Endothelial cell (in vitro differentiated cells): ENCODE results near the gene PLXNB1. TPM values are rescaled to one million over a fixed set of nuclear protein-coding genes. Genes with fewer than 3 reads are reported as not detected.
A peak's percentile ranks its signal among the peaks of the same experiment; 100 is the strongest.

Experiments used
- DNase-seq: peaks from one replicate; pipeline ENCODE4 v3.0.0; 2021; ENCODE audit warnings: low spot score
- H3K27ac Mint-ChIP-seq: one replicate; pipeline ENCODE4 v1.8.0; 2021; ENCODE audit warnings: mixed read lengths, inconsistent platforms; ENCODE audit not compliant: unreplicated experiment
- H3K27me3 Mint-ChIP-seq: one replicate; pipeline ENCODE4 v1.8.0; 2021; ENCODE audit warnings: mild to moderate bottlenecking, moderate library complexity, mixed read lengths, inconsistent platforms; ENCODE audit not compliant: unreplicated experiment
- H3K36me3 Mint-ChIP-seq: one replicate; pipeline ENCODE4 v1.8.0; 2021; ENCODE audit warnings: mild to moderate bottlenecking, low read depth, mixed read lengths, inconsistent platforms; ENCODE audit not compliant: unreplicated experiment
- H3K4me1 Mint-ChIP-seq: one replicate; pipeline ENCODE4 v1.8.0; 2021; ENCODE audit warnings: mild to moderate bottlenecking, mixed read lengths, inconsistent platforms; ENCODE audit not compliant: unreplicated experiment
- H3K4me3 Mint-ChIP-seq: one replicate; pipeline ENCODE4 v1.8.0; 2021; ENCODE audit warnings: mild to moderate bottlenecking, mixed read lengths, inconsistent platforms; ENCODE audit not compliant: unreplicated experiment
- H3K9me3 Mint-ChIP-seq: one replicate; pipeline ENCODE4 v1.8.0; 2021; ENCODE audit warnings: mixed read lengths, inconsistent platforms; ENCODE audit not compliant: unreplicated experiment
- total RNA-seq: library from RNA; stranded (reverse); fragmentation: NEBNext Ultra II Directional; extraction: Animal tissue kit (Norgen Biotek cat#: 25700); gene quantifications from one replicate; pipeline ENCODE4 v1.2.1, GENCODE V29; 2021; ENCODE audit not compliant: unreplicated experiment
- TF ChIP-seq, protein P1 (sequence below): fragments of 200-600 bp; sonication (generic); IDR thresholded peaks from one replicate; pipeline ENCODE4 v1.5.0; 2021; ENCODE audit warnings: antibody characterized with exemption; ENCODE audit not compliant: unreplicated experiment

PLXNB1 gene
- total RNA-seq, 1 donor from 2014 or later = 68.7 TPM

DNA sequence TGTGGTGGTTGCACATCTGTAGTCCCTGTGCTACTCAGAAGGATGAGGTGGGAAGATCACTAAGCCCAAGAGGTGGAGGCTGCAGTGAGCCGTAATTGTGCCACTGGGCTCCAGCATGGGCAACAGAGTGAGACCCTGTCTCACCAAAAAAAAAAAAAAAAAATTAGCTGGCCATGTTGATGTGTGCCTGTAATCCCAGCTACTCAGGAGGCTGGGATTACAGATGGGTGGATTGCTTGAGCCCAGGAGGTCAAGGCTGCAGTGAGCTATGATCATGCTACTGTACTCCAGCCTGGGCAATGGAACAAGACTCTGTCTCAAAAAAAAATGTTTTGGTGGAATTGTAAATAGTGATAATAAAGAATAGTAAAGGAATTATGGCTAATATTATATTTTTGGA lies 26.6 kb upstream of the PLXNB1 start:
- no peak overlapping the region for H3K4me3 Mint-ChIP-seq
- no peak for DNase-seq
- H3K9me3 Mint-ChIP-seq = no peaks in the 10 kb centered on the region
- no peaks in the 10 kb centered on the region for H3K27me3 Mint-ChIP-seq
- no peaks in the 10 kb centered on the region for H3K4me1 Mint-ChIP-seq
- TF ChIP-seq, protein P1, sequence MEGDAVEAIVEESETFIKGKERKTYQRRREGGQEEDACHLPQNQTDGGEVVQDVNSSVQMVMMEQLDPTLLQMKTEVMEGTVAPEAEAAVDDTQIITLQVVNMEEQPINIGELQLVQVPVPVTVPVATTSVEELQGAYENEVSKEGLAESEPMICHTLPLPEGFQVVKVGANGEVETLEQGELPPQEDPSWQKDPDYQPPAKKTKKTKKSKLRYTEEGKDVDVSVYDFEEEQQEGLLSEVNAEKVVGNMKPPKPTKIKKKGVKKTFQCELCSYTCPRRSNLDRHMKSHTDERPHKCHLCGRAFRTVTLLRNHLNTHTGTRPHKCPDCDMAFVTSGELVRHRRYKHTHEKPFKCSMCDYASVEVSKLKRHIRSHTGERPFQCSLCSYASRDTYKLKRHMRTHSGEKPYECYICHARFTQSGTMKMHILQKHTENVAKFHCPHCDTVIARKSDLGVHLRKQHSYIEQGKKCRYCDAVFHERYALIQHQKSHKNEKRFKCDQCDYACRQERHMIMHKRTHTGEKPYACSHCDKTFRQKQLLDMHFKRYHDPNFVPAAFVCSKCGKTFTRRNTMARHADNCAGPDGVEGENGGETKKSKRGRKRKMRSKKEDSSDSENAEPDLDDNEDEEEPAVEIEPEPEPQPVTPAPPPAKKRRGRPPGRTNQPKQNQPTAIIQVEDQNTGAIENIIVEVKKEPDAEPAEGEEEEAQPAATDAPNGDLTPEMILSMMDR = no peak
- peaks cover 20% of the 10 kb centered on the region for H3K36me3 Mint-ChIP-seq
- H3K27ac Mint-ChIP-seq = no peak overlapping the region

DNA sequence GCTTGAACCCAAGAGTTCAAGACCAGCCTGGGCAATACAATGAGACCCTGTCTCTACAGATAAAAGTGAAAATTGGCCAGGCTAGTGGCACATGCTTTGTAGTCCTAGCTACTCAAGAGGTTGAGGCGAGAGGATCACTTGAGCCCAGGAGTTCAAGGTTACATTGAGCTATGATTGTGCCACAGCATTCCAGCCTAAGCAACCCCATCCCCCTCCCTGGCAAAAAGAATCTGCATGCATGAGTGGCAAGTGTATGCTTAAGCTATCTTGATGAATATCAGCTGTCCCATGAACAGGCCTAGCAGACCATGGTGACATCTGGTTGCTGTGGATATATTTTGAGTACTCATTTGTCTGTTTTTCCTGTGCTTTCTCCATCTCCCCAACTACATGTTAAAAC lies 21.4 kb upstream of the PLXNB1 start:
- peaks cover 3% of the 10 kb centered on the region for H3K27me3 Mint-ChIP-seq
- no peaks in the 10 kb centered on the region for H3K9me3 Mint-ChIP-seq
- H3K36me3 Mint-ChIP-seq = peaks cover 11% of the 10 kb centered on the region
- peaks cover 12% of the 10 kb centered on the region for H3K4me1 Mint-ChIP-seq
- H3K27ac Mint-ChIP-seq = no peak overlapping the region
- DNase-seq = no peak
- no peak overlapping the region for H3K4me3 Mint-ChIP-seq
- TF ChIP-seq, protein P1 = no peak

DNA sequence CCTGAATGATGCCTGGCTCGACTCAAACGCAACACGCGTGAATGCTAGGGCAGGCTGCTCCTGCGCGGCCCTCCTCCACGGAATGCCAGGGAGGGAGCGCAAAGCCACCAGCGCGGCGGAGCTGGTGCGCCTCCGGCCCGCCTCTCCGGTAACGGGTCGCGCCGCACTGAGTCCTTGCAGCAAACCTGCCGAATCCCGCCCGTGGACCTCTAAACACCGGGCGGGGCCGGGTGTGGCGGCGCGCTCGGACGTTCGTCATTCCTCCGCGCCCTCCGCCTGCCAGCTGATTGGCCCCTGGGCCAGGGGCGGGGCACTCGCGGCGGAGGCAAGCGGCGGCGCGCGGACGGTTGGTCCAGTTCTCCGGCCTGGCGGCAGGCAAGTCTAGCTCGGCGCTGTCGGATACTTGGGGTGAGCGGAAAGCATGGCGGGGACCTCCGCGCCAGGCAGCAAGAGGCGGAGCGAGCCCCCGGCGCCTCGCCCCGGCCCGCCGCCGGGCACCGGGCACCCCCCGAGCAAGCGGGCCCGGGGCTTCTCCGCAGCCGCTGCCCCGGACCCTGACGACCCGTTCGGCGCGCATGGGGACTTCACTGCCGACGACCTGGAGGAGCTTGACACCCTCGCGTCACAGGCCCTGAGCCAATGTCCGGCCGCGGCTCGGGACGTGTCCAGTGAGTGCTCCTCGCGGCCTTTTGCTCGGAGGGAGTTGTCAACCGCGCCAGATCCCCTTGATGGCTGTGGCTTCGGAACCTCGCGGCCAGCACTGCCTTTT lies 16.7 kb upstream of the PLXNB1 start, which contains the start of gene ATRIP:
TSS of gene ATRIP (plus strand) at position 313 of the 769 bp plus-strand sequence. CDS start at position 422, 109 bp downstream.
- Mint-ChIP-seq H3K27ac (peak within 1 kb of the TSS; percentile 46), H3K36me3 (peaks cover 5% of the 10 kb centered on the region), H3K4me3 (peak within 1 kb of the TSS; percentile 92), H3K9me3 (no peaks in the 10 kb centered on the region), H3K27me3 (peaks cover 5% of the 10 kb centered on the region), H3K4me1 (peaks cover 24% of the 10 kb centered on the region)
- TF ChIP-seq, protein P1 = no peak
- DNase-seq = peak; percentile 90

DNA sequence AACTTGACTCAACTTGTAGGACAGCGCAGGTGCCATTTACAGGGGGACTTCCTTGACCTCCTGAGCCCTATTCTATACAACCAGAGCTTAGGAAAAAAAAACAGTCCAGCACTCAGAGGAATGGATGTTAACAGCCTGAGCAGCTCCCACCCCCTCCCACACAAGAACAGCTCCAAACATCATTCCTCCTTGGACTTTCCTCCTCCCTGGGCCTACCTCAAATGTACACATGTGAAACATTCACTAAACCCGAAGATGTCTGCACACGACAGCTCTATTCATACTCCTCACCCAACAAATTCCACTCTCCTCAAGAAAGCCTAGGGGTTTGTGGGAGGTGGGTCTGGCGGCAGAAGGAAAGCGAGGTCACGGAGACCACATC lies 16.1 kb upstream of the PLXNB1 start:
- peaks cover 7% of the 10 kb centered on the region for H3K27me3 Mint-ChIP-seq
- TF ChIP-seq, protein P1 = no peak
- peaks cover 27% of the 10 kb centered on the region for H3K4me1 Mint-ChIP-seq
- peaks cover 3% of the 10 kb centered on the region for H3K36me3 Mint-ChIP-seq
- H3K27ac Mint-ChIP-seq = peak overlapping the region; percentile 46
- H3K4me3 Mint-ChIP-seq = peak overlapping the region; percentile 92
- no peak for DNase-seq
- no peaks in the 10 kb centered on the region for H3K9me3 Mint-ChIP-seq

DNA sequence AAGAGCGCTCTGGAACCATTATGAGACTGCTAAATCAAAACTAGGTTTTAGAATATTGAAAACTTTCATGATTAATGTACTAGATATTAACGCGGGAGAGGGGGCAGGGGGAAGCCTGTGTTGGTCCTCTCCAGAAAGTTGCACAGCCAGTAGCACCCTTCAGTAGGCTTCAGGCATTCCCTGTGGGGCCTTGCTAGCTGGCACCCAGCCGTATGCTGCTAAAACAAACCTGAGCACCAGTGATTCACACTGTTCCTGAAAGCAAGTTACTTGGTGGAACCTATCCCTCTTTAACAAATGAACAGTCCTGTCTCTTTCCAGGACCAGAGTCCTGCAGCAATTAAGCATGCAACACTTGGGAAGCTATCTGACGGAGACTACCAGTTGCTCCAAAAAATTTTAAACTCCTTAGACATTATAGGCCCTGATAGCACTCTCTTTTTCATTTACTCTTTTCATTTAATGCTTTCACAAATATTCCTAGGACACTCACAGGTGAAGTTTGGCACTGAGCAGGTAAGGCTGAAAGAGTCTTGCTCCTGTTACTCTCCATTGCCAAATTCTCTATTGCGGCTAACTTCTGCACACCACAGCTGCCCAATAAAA lies 15.5 kb upstream of the PLXNB1 start:
- Mint-ChIP-seq H3K27me3 (peaks cover 11% of the 10 kb centered on the region), H3K4me1 (peaks cover 27% of the 10 kb centered on the region)
- TF ChIP-seq, protein P1 = no peak

More for the DNA sequence above, 15.5 kb upstream of the PLXNB1 start:
- Mint-ChIP-seq H3K9me3 (no peaks in the 10 kb centered on the region), H3K4me3 (peak overlapping the region; percentile 92), H3K36me3 (peaks cover 3% of the 10 kb centered on the region), H3K27ac (no peak overlapping the region)
- DNase-seq = no peak
